Measurements from ENCODE around the gene CDH20.

Gene CDH20

DNA sequence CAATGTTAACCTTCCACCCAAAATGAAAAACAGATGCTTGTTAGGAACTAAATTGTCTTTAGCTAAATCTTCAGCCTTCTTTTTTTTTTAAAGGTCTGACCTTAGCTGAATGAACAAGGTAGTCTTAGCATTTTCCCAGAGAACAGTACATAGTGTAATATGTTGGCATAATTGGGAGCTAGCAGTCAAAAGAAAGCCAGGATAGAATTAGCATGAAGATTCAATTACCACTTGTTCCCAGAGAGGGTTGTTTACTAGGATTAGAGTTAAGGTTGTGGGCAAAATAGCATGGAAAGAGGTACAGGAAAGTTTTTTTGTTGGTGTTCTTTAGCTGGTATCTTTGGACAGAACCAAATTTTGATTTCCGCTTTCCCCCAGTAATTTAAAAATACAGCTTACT is 6.9 kb downstream of the CDH20 start:
- TF ChIP-seq, protein P1, sequence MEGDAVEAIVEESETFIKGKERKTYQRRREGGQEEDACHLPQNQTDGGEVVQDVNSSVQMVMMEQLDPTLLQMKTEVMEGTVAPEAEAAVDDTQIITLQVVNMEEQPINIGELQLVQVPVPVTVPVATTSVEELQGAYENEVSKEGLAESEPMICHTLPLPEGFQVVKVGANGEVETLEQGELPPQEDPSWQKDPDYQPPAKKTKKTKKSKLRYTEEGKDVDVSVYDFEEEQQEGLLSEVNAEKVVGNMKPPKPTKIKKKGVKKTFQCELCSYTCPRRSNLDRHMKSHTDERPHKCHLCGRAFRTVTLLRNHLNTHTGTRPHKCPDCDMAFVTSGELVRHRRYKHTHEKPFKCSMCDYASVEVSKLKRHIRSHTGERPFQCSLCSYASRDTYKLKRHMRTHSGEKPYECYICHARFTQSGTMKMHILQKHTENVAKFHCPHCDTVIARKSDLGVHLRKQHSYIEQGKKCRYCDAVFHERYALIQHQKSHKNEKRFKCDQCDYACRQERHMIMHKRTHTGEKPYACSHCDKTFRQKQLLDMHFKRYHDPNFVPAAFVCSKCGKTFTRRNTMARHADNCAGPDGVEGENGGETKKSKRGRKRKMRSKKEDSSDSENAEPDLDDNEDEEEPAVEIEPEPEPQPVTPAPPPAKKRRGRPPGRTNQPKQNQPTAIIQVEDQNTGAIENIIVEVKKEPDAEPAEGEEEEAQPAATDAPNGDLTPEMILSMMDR (conservative IDR thresholded peaks at IDR 0.05; ENCODE audit: low read length), result no peak
- no peak overlapping the region for H3K4me3 ChIP-seq (ENCODE audit: low read length)
- DNase-seq (ENCODE audit: low read depth), result no peak

DNA sequence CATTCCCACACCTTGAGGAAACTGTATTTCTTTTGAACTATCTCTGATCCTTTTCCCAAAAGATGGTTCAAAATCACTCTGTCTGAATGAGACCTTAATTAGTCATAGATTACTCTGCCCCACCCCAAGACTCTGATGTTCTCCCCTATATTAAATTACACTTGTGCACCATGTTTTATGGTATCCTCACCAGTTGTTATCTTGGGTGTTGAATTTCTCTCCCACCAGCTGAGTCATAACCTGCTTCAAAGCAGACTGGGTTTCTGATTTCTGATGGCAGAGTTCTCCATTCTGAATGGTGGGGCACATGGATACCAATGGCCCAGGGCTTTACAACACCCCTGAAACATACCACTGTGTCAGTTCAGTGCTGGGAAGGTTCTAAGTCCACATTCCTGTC is 15.0 kb downstream of the CDH20 start:
- DNase-seq (ENCODE audit: low read depth), result no peak
- TF ChIP-seq, protein P1 (conservative IDR thresholded peaks at IDR 0.05; ENCODE audit: low read length), result no peak

DNA sequence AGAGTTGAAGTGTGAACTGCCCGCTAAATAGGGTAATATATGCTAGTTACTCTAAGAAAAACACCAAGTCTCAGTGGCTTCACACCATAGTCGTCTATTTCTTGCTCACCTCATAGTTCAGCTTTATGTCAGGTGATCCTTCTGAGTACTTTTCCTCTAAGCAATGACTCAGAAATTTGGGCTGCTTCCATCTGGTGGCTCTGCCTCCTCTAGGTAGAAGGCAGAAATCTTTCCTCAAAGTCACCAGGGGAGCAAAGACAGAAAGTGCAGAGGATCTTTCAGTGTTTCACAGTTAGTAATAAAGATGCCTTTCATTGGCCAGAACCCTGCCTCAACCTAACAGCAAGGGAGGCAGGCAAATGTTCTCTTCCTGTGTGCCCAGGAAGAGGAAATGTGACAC is 17.3 kb downstream of the CDH20 start:
- TF ChIP-seq, protein P1 (conservative IDR thresholded peaks at IDR 0.05; ENCODE audit: low read length), result no peak
- no peak for DNase-seq (ENCODE audit: low read depth)
- no peak overlapping the region for H3K4me3 ChIP-seq (ENCODE audit: low read length)

More for the DNA sequence above, 15.0 kb downstream of the CDH20 start:
- H3K4me3 ChIP-seq (ENCODE audit: low read length), result no peak overlapping the region

DNA sequence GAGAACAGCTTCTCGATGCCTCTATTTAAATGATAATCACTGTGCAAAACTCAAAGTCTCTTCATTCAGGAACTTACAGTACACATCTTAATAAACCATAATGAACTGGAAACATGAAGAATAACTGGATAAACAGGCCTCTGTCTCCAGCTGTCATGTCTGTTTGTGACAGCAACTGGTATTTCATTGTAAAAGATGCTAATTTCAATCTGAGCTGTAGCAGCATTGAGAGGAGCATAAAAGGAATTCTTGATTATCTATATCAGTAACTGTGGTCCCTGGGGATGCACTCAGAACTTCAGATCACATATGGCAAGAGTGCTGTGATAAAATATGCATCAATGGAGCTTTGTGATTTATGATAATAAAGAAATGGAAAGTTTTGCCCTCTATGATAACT is 18.8 kb downstream of the CDH20 start:
- TF ChIP-seq, protein P1 (conservative IDR thresholded peaks at IDR 0.05; ENCODE audit: low read length), result no peak
- no peak overlapping the region for H3K4me3 ChIP-seq (ENCODE audit: low read length)
- no peak for DNase-seq (ENCODE audit: low read depth)

DNA sequence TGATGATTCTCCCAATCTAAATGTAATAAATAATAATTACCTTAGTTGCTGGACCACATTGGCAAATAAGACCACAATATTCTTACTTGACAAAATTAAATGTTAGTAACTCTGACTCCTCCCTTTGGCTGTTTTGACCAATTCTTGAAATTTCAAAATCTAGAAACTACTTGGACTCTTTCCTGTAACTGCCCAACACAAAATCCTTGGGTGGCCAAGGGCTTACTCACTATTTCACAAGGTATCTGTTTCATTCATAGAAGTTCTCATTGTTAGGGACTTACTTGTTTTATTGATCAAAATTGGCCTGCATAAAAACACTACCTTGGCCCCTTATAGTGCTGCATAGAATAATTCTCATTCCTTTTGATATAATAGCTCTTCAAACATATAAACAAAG is 19.4 kb downstream of the CDH20 start:
- no peak for DNase-seq (ENCODE audit: low read depth)
- H3K4me3 ChIP-seq (ENCODE audit: low read length), result no peak overlapping the region
- TF ChIP-seq, protein P1 (conservative IDR thresholded peaks at IDR 0.05; ENCODE audit: low read length), result no peak

DNA sequence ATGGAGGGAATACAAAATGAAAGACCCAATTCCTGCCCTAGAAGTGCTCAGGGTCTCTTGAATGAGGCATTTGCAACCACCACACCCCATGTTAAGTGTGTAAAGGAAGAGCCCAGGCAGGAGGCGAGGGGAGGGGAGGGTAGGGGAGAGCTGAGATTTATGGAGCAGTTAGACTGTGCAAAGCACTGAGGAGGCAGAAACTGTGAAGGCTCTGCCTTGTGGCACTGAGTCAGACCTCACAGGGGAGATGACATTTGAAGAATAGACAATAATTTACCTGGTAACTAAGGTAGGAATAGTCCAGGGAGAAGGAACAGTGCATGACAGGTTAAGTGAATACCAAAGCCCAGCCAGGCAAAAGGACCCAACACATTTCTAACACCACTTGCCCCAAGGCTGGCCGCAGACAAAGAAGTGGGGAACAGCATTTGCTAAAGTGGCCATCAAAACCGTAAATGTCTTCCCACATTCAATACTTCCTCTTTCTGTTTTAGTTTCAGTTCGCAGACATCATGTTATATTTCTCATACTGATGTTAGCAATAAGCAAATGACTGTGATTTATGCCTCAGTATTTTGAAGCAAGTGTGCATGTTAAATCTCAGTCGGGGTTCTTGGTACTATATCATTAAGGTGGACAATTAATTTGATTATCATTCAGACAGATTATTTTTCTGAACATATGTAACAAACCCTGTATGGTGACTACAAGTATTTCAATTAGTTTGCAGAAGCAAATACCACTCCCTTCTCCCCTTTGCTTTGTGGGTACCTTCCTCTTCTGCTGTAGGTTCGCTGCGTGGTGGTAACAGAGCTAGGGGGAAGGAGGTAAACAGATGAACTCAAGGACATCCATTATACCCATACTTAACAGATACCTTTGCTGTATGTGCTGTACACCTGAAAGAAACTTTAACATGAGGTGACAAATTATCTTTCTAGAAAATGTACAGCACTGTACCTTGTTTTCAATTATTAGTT is 27.5 kb downstream of the CDH20 start:
- no peak overlapping the region for H3K4me3 ChIP-seq (ENCODE audit: low read length)
- TF ChIP-seq, protein P1 (conservative IDR thresholded peaks at IDR 0.05; ENCODE audit: low read length), result no peak
- no peak for DNase-seq (ENCODE audit: low read depth)

DNA sequence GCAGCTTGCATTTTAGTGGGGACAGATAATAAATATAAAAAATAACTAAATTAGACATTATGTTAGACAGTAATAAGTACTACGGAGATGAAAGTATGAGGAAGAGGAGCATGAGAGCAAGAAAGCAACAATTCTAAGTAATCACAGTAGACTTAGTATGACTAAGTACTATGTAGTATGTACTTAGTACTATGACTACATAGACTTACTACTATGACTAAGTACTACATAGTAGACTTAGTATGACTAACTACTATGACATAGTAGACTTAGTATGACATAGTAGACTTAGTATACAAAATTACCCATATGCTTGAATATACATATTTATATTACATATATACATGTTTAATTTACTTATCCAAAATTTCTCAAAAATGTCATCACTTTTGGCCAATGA is 29.3 kb downstream of the CDH20 start:
- no peak for DNase-seq (ENCODE audit: low read depth)
- H3K4me3 ChIP-seq (ENCODE audit: low read length), result no peak overlapping the region
- TF ChIP-seq, protein P1 (conservative IDR thresholded peaks at IDR 0.05; ENCODE audit: low read length), result no peak
